Loucy (cell line): ENCODE results near the gene FGD3.
A peak's percentile ranks its signal among the peaks of the same experiment; 100 is the strongest.

ENCODE experiments used
- H2AFZ ChIP-seq: fragments of 200-600 bp; sonication (generic); 2 replicates; pipeline ENCODE4 v1.6.0; 2016; ENCODE audit warnings: antibody characterized with exemption, mild to moderate bottlenecking, low read length, moderate library complexity
- H3F3A ChIP-seq: fragments of 200-600 bp; 2 replicates; pipeline ENCODE4 v1.6.0; 2016; ENCODE audit warnings: antibody characterized with exemption, low read depth, mild to moderate bottlenecking
- H3K27me3 ChIP-seq: fragments of 200-600 bp; sonication (generic); 2 replicates; pipeline ENCODE4 v1.6.1; 2014; ENCODE audit warnings: low read length, mild to moderate bottlenecking; ENCODE audit not compliant: insufficient read depth, poor library complexity, severe bottlenecking
- H3K36me3 ChIP-seq: fragments of 200-600 bp; sonication (generic); 2 replicates; pipeline ENCODE4 v1.6.1; 2016; ENCODE audit warnings: low read length; ENCODE audit not compliant: insufficient read depth
- H3K4me1 ChIP-seq: fragments of 200-600 bp; sonication (generic); 2 replicates; pipeline ENCODE4 v1.5.1; 2014; ENCODE audit warnings: low read length, mild to moderate bottlenecking; ENCODE audit not compliant: insufficient read depth, poor library complexity, severe bottlenecking
- H3K4me2 ChIP-seq: fragments of 200-600 bp; sonication (generic); 2 replicates; pipeline ENCODE4 v1.6.0; 2014; ENCODE audit warnings: antibody characterized with exemption, low read length, low read depth, mild to moderate bottlenecking; ENCODE audit not compliant: poor library complexity, severe bottlenecking
- H3K4me3 ChIP-seq: fragments of 200-600 bp; sonication (generic); 2 replicates; pipeline ENCODE4 v1.5.1; 2014; ENCODE audit warnings: low read length, mild to moderate bottlenecking, mixed read lengths; ENCODE audit not compliant: poor library complexity, severe bottlenecking
- H3K79me2 ChIP-seq: fragments of 200-600 bp; sonication (generic); 2 replicates; pipeline ENCODE4 v1.6.1; 2014; ENCODE audit warnings: low read length; ENCODE audit not compliant: insufficient read depth
- H3K9ac ChIP-seq: fragments of 200-600 bp; sonication (generic); 2 replicates; pipeline ENCODE4 v1.6.0; 2014; ENCODE audit warnings: mild to moderate bottlenecking, low read depth, low read length, moderate library complexity; ENCODE audit not compliant: poor library complexity, severe bottlenecking
- H3K9me2 ChIP-seq: fragments of 200-600 bp; sonication (generic); replicated peaks from 2 replicates; pipeline ENCODE4 v1.6.1; 2016; ENCODE audit warnings: low read depth, low read length, mixed read lengths
- H3K9me3 ChIP-seq: fragments of 200-600 bp; sonication (generic); 2 replicates; pipeline ENCODE4 v1.6.1; 2014; ENCODE audit warnings: mild to moderate bottlenecking, antibody characterized with exemption, low read length, low read depth; ENCODE audit not compliant: insufficient read depth
- H4K20me1 ChIP-seq: fragments of 200-600 bp; sonication (generic); 2 replicates; pipeline ENCODE4 v1.6.0; 2014; ENCODE audit warnings: antibody characterized with exemption, low read length, mild to moderate bottlenecking; ENCODE audit not compliant: insufficient read depth, poor library complexity, severe bottlenecking
- CTCF ChIP-seq: fragments of 200-600 bp; sonication (generic); conservative IDR thresholded peaks from 2 replicates; pipeline ENCODE4 v1.5.1; 2014; ENCODE audit warnings: mild to moderate bottlenecking, antibody characterized with exemption, low read length
- EZH2phosphoT487 ChIP-seq: fragments of 200-600 bp; IDR thresholded peaks from 2 replicates; pipeline ENCODE4 v1.6.1; 2018; ENCODE audit warnings: antibody characterized with exemption, mild to moderate bottlenecking, moderate library complexity, borderline replicate concordance

Gene FGD3

GRCh38 chr9:93003552-93004407 lies 56.5 kb downstream of the FGD3 start:
- Histone ChIP-seq H3K9me3 (peaks cover 6% of the 10 kb centered on the region; the same call in 1 of the 2 replicates), H3K27me3 (no peaks in the 10 kb centered on the region), H3K4me3 (no peak overlapping the region), H3F3A (no peaks in the 10 kb centered on the region; the same call in 1 of the 2 replicates), H2AFZ (no peak overlapping the region), H4K20me1 (peaks cover 34% of the 10 kb centered on the region), H3K36me3 (peaks cover 61% of the 10 kb centered on the region), H3K4me1 (peaks cover 17% of the 10 kb centered on the region), H3K9me2 (no peaks in the 10 kb centered on the region), H3K4me2 (no peak overlapping the region), H3K9ac (no peak overlapping the region), H3K79me2 (peaks cover 31% of the 10 kb centered on the region)
- TF ChIP-seq EZH2phosphoT487 = no peak
- TF ChIP-seq CTCF = peak; percentile 70

GRCh38 chr9:93004561-93004960 lies 57.2 kb downstream of the FGD3 start:
- Histone ChIP-seq H3K79me2 (peaks cover 25% of the 10 kb centered on the region), H3K9me3 (peaks cover 5% of the 10 kb centered on the region; the same call in 1 of the 2 replicates), H2AFZ (no peak overlapping the region), H3F3A (no peaks in the 10 kb centered on the region; the same call in 1 of the 2 replicates), H4K20me1 (peaks cover 34% of the 10 kb centered on the region), H3K27me3 (no peaks in the 10 kb centered on the region), H3K4me3 (no peak overlapping the region), H3K9me2 (no peaks in the 10 kb centered on the region), H3K4me2 (no peak overlapping the region), H3K4me1 (peaks cover 17% of the 10 kb centered on the region), H3K9ac (no peak overlapping the region), H3K36me3 (peaks cover 68% of the 10 kb centered on the region)
- TF ChIP-seq CTCF (no peak), EZH2phosphoT487 (no peak)

- Histone ChIP-seq H3K9me2 (no peaks in the 10 kb centered on the region), H3K36me3 (peaks cover 77% of the 10 kb centered on the region), H3K27me3 (no peaks in the 10 kb centered on the region), H3K9ac (no peak overlapping the region), H3K4me3 (no peak overlapping the region), H3K9me3 (no peaks in the 10 kb centered on the region), H4K20me1 (peaks cover 25% of the 10 kb centered on the region), H3K4me2 (no peak overlapping the region), H3F3A (no peaks in the 10 kb centered on the region; the same call in 1 of the 2 replicates), H3K79me2 (peaks cover 17% of the 10 kb centered on the region), H2AFZ (no peak overlapping the region), H3K4me1 (peaks cover 12% of the 10 kb centered on the region)
- TF ChIP-seq CTCF (no peak), EZH2phosphoT487 (no peak)
Measured at GRCh38 chr9:93005876-93006275, 58.6 kb downstream of the FGD3 start.
